Activated CD8-positive, alpha-beta memory T cell treated with anti-CD3 and anti-CD28 coated beads, Interleukin-2, amount 50 U/mL, for 24 hours (primary cell): ENCODE results near the gene ACBD6.
"Not testable (repeated sequence)": the region's sequence is repeated elsewhere in the genome, so short reads cannot be mapped to it uniquely, and the experiment has no call there.

Source experiments
- DNase-seq: peaks from one replicate; pipeline ENCODE4 v3.0.0-alpha.2; 2020; ENCODE audit errors: extremely low read depth

Gene ACBD6

GRCh38 chr1:180489313-180489712 is 13.1 kb downstream of the ACBD6 start:
- no peak for DNase-seq

GRCh38 chr1:180488661-180489060 is 13.7 kb downstream of the ACBD6 start:
- no peak for DNase-seq

DNA sequence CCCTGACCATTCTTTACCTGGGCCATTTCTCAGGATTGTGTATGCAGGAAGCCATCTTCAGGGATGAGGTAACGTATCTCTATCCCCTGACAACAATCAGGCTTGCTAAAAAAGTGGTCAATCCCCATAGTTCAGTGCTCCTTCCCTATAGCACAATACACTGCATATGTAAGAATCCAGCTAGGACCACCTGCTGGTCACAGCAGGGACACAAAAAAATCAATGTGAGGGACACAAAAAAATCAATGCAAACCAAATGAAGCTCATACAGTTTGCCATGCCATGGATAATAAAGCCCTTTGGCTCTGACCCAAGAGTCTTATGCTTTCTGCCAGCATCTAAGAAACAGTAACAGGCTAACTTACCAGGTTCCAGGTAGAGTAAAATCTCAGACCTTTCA is 16.3 kb downstream of the ACBD6 start:
- no peak for DNase-seq

- DNase-seq: no peak
These were observed 17.9 kb downstream of the ACBD6 start for GRCh38 chr1:180484490-180484889.

GRCh38 chr1:180482425-180483275 is 19.7 kb downstream of the ACBD6 start:
- DNase-seq: no peak

GRCh38 chr1:180470031-180470430 is 32.3 kb downstream of the ACBD6 start:
- no peak for DNase-seq

DNA sequence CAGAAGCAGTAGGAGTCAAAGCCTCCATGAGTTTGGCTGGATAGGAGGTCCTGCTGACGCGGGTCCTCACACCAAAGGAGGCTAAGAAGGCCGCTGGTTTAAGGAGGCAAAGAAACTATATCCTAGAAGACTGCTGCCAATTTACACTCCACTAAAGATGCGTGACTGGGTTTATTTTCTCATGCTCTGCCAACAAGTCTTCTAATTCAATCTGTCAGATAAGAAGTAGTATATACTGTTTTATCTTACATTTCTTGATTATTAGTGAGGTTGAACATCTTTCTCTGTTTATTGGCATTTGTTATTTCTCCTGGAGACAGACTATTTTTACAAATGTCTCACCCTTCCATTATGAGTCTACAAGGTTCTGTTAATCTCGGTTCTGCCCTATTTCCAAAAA is 34.1 kb downstream of the ACBD6 start:
- no peak for DNase-seq

- DNase-seq: no peak
These were observed 40.3 kb downstream of the ACBD6 start for GRCh38 chr1:180462102-180462501.

DNA sequence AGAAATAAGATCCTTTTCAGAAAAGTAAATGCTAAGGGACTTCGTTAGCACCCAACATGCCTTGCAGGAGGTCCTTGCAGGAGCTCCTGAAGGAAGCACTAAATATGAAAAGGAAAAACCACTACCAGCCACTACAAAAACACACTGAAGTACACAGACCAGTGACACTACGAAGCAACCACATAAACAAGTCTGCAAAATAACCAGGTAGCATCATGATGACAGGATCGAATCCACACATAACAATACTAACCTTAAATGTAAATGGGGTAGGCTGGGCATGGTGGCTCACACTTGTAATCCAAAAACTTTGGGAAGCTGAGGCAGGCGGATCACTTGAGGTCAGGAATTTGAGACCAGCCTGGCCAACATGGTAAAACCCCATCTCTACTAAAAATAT is 40.7 kb downstream of the ACBD6 start:
- DNase-seq: not testable (repeated sequence)

DNA sequence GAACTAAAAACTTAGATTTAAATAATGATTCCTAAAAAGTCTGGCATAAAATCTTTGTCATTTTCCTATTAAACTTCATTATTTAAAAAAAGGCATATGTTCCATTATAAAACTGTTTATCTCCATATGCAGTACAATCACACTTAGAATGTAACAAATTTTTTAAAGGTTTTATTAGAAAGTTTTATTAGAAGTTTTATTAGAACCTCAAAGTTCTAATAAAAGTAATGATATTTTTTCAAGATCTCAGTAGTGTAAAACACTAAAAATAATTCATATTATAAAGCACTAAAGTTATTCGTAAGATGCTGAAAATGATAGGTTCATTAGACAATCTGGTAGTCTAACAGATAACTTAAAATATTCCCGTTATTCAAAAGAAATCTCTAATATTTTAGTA is 43.6 kb downstream of the ACBD6 start:
- no peak for DNase-seq

GRCh38 chr1:180456191-180456590 is 46.2 kb downstream of the ACBD6 start:
- no peak for DNase-seq

GRCh38 chr1:180451504-180451903 is 50.9 kb downstream of the ACBD6 start:
- DNase-seq: no peak

GRCh38 chr1:180444522-180444921 is 57.9 kb downstream of the ACBD6 start:
- DNase-seq: no peak

DNA sequence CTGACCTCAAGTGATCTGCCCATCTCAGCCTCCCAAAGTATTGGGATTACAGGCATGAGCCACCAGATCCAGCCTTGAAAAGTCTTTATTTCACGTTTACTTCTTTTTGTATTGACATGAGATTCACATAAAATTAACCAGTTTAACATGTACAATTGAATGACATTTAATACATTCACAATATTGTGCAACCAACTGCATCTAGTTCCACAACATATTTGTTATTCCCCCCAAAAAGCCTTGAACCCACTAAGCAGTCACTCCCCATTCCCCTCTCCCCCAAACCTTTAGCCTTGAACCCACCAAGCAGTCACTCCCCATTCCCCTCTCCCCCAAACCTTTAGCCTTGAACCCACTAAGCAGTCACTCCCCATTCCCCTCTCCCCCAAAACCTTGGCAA is 62.0 kb downstream of the ACBD6 start:
- no peak for DNase-seq

- DNase-seq: no peak
These were observed 66.8 kb downstream of the ACBD6 start for GRCh38 chr1:180435566-180435965.

GRCh38 chr1:180433873-180434272 is 68.5 kb downstream of the ACBD6 start:
- no peak for DNase-seq

DNA sequence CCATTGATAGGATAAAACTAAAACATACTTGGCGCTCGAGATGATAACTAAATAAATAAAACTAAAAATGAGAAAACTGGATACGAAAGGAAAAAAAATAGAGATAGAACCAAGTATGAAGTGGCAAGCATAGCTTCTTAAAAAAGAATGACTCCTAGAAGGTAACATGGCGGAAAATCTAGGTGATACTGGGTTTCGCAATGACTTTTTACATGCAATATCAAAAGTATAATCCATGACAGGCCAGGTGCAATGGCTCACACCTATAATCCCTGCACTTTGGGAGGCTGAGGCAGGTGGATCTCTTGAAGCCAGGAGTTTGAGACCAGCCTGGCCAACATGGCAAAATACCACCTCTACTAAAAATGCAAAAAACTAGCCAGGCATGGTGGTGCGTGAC is 70.7 kb downstream of the ACBD6 start:
- DNase-seq: no peak

GRCh38 chr1:180428782-180429695 is 73.3 kb downstream of the ACBD6 start:
- no peak for DNase-seq

DNA sequence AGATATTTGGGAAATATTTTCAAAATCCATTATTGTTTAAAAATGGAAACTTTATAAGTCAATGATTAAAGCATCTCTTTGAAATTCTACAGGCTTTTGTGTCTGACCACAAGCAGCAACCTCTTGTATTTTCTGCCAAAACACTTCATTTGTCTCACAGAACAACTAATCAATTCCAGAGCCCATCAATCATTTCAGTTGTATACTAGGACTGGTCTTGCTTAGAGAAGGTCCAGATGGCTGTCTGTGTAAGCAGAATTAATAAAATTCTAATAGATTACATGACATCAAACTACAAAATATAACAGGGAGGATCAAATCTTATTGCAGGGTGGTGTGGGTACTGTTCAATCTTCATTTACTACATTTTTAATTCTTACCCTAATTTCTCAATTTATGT is 76.4 kb downstream of the ACBD6 start:
- no peak for DNase-seq

DNA sequence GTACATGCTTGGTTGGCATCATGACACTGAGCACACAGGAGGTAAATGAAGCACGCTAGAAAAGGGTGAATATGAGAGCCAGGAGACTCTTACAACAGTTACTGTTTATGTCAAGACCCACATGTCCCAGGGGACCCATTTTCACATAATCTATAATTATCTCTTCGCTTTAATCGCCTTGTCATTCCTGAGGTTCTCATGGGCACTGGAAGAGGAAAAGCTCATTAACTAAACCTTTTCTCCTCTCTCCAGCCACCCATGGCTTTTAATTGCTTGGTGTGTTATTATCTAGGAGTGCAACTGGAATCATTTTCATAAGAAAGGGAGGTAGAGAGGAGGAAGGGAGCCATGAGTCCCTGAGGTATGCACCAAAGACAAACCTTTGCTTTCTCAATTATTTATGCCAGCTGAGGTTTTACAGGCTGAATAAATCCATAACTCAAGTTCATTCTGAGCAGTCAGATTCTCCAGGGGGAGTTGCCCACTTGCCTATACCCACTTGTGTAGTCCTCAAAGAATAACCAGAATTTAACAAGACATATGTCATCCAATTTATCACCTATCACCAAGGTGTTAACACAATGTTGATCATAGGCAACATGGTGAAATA is 77.4 kb downstream of the ACBD6 start:
- DNase-seq: no peak

GRCh38 chr1:180421614-180422013 is 80.8 kb downstream of the ACBD6 start:
- DNase-seq: no peak

- DNase-seq: not testable (repeated sequence)
These were observed 81.2 kb downstream of the ACBD6 start for GRCh38 chr1:180421145-180421544.
